Prostate gland (tissue), 2 donors: ENCODE data around the gene DUSP19. TPM values are rescaled to one million over a fixed set of nuclear protein-coding genes. Genes with fewer than 3 reads are reported as not detected.

Experiments used
- DNase-seq: peaks from one replicate; pipeline ENCODE4 v3.0.0-alpha.2; 2019; ENCODE audit warnings: low spot score
- H3K27ac ChIP-seq, 2 donors: fragments of 200-600 bp; sonication (generic); 2 replicates each; pipeline ENCODE4 v1.5.1; 2017 to 2019
- H3K27me3 ChIP-seq: fragments of 200-600 bp; sonication (generic); replicated peaks from 2 replicates; pipeline ENCODE4 v1.5.1; 2019; ENCODE audit not compliant: insufficient read depth
- H3K36me3 ChIP-seq, 2 donors: fragments of 200-600 bp; sonication (generic); 1 replicate in 1 of 2; 2 replicates in 1 of 2; pipeline versions ENCODE4 v1.5.1 to v1.8.1; 2017 to 2019
- H3K4me1 ChIP-seq: fragments of 200-600 bp; sonication (generic); replicated peaks from 2 replicates; pipeline ENCODE4 v1.5.1; 2019
- H3K4me3 ChIP-seq, 2 donors: fragments of 200-600 bp; sonication (generic); 2 replicates each; pipeline ENCODE4 v1.5.1; 2017 to 2019
- H3K9me3 ChIP-seq: fragments of 200-600 bp; sonication (generic); 2 replicates; pipeline ENCODE4 v1.5.1; 2017
- POLR2A ChIP-seq: fragments of 450-650 bp; IDR thresholded peaks from one replicate; pipeline ENCODE4 v1.6.1; 2016; ENCODE audit warnings: antibody characterized with exemption, mild to moderate bottlenecking
- POLR2AphosphoS5 ChIP-seq: sonication (generic); formaldehyde crosslinking; IDR thresholded peaks from one replicate; pipeline ENCODE4 v1.6.1; 2017; ENCODE audit warnings: antibody characterized with exemption
- WGBS: methylation state at CpG from one replicate; pipeline ENCODE4 v1.1.5; 2018; 5-methylcytosine and 5-hydroxymethylcytosine counted together
- intact Hi-C: fragments of 100-400 bp; cut with DNase I; formaldehyde crosslinking; loops from one replicate; pipeline ENCODE4 v1.14.2; 2022
- total RNA-seq, 2 donors: library from RNA; depleted of rRNA; stranded (reverse); fragments of >200 nt; gene quantifications; one replicate each; pipeline ENCODE4 v1.1.0, GENCODE V29; 2016
- TF ChIP-seq, protein P1 (sequence below), 4 experiments: fragments of 200-600 bp in 2 of 4; fragments of 450-650 bp in 2 of 4; sonication (generic) in 2 of 4; IDR thresholded peaks; 1 replicate in 3 of 4; 2 replicates in 1 of 4; pipeline ENCODE4 v1.5.1; 2016 to 2019; ENCODE audit warnings: antibody characterized with exemption in 4 of 4, mild to moderate bottlenecking in 2 of 4, moderate library complexity in 2 of 4

The DUSP19 gene
- total RNA-seq, 2 donors from 2014 or later = 2.1 to 2.5 TPM

GRCh38 chr2:183069174-183069573 lies 9.4 kb upstream of the DUSP19 start:
- H3K36me3 ChIP-seq = no peaks in the 10 kb centered on the region
- intact Hi-C loops = no loop called here
- H3K27ac ChIP-seq = no peak overlapping the region
- no peak for TF ChIP-seq POLR2AphosphoS5
- TF ChIP-seq POLR2A = no peak
- TF ChIP-seq, protein P1, sequence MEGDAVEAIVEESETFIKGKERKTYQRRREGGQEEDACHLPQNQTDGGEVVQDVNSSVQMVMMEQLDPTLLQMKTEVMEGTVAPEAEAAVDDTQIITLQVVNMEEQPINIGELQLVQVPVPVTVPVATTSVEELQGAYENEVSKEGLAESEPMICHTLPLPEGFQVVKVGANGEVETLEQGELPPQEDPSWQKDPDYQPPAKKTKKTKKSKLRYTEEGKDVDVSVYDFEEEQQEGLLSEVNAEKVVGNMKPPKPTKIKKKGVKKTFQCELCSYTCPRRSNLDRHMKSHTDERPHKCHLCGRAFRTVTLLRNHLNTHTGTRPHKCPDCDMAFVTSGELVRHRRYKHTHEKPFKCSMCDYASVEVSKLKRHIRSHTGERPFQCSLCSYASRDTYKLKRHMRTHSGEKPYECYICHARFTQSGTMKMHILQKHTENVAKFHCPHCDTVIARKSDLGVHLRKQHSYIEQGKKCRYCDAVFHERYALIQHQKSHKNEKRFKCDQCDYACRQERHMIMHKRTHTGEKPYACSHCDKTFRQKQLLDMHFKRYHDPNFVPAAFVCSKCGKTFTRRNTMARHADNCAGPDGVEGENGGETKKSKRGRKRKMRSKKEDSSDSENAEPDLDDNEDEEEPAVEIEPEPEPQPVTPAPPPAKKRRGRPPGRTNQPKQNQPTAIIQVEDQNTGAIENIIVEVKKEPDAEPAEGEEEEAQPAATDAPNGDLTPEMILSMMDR (IDR thresholded peaks at IDR 0.05) = no peak
- no peaks in the 10 kb centered on the region for H3K27me3 ChIP-seq
- no peaks in the 10 kb centered on the region for H3K9me3 ChIP-seq
- no peak overlapping the region for H3K4me3 ChIP-seq
- no peak for DNase-seq
- H3K4me1 ChIP-seq = no peaks in the 10 kb centered on the region
- WGBS = 100% methylated on average over 2 of the region's 2 CpGs

- H3K36me3 ChIP-seq = no peaks in the 10 kb centered on the region
- H3K9me3 ChIP-seq = no peaks in the 10 kb centered on the region
- intact Hi-C loops = no loop called here
- no peak overlapping the region for H3K27ac ChIP-seq
- no peaks in the 10 kb centered on the region for H3K4me1 ChIP-seq
- no peak overlapping the region for H3K4me3 ChIP-seq
- no peaks in the 10 kb centered on the region for H3K27me3 ChIP-seq
- WGBS = 75% methylated on average over 34 of the region's 34 CpGs
- DNase-seq = no peak
- TF ChIP-seq, protein P1 (IDR thresholded peaks at IDR 0.05) = peak in 1 of 4 experiments; percentile 11
- TF ChIP-seq POLR2AphosphoS5 = no peak
Measured at GRCh38 chr2:183070942-183071844, 7.4 kb upstream of the DUSP19 start.

- Histone ChIP-seq H3K4me3 (no peak overlapping the region), H3K4me1 (no peaks in the 10 kb centered on the region), H3K9me3 (no peaks in the 10 kb centered on the region), H3K27me3 (no peaks in the 10 kb centered on the region), H3K36me3 (no peaks in the 10 kb centered on the region), H3K27ac (no peak overlapping the region)
- intact Hi-C loops = no loop called here
- DNase-seq = no peak
- TF ChIP-seq POLR2AphosphoS5 (no peak), POLR2A (no peak)
- TF ChIP-seq, protein P1 (IDR thresholded peaks at IDR 0.05) = no peak
- WGBS = 80% methylated on average over 7 of the region's 7 CpGs
Measured at GRCh38 chr2:183072177-183072576, 6.4 kb upstream of the DUSP19 start.

GRCh38 chr2:183078163-183078463 lies 434 bp upstream of the DUSP19 start:
- no peak for DNase-seq
- Histone ChIP-seq H3K4me3 (peak overlapping the region; percentile 44 to 47), H3K9me3 (no peaks in the 10 kb centered on the region), H3K36me3 (no peaks in the 10 kb centered on the region), H3K27ac (peak overlapping the region; percentile 74 to 75), H3K4me1 (no peaks in the 10 kb centered on the region), H3K27me3 (no peaks in the 10 kb centered on the region)
- TF ChIP-seq POLR2A (no peak), POLR2AphosphoS5 (no peak)
- TF ChIP-seq, protein P1 (IDR thresholded peaks at IDR 0.05) = no peak
- intact Hi-C loops = loop anchor here (2.0 to 5.0 kb wide), 2 partner anchors 41 to 47 kb away; partner anchors contain the start of genes NCKAP1 and NUP35
- 4% methylated on average over 8 of the region's 8 CpGs for WGBS
